ENCODE measurements around the gene MMP14. TPM values are rescaled to one million over a fixed set of nuclear protein-coding genes. Genes with fewer than 3 reads are reported as not detected.

MMP14 gene
- polyA plus RNA-seq, 1 experiment, result 365 TPM

DNA sequence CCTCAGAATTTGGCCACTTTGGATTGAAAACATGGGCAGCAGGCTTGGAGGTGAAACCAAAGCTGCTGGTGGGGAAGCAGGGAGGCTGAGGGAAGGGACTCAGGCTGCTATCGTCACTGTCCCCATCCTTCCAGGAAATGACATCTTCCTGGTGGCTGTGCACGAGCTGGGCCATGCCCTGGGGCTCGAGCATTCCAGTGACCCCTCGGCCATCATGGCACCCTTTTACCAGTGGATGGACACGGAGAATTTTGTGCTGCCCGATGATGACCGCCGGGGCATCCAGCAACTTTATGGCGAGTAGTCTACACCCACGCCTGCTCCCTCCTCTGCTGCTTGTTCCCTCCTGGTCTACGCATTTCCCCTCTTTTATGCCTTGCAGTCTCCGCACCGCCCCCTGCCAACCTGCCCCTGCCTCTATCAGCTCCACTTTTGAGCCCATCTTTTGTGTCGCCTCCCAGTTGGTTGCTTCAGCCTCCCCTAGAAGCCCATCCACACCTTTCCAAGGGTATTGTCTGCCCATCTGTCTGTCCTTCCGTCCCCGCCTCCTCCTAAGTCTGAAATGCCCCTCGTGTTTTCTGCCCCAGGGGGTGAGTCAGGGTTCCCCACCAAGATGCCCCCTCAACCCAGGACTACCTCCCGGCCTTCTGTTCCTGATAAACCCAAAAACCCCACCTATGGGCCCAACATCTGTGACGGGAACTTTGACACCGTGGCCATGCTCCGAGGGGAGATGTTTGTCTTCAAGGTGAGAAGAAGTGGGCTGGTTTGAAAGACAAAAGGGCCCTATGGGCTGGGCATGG lies 6.9 kb downstream of the MMP14 start:
- H3K27ac ChIP-seq (ENCODE audit: low read depth, low read length), result peak overlapping the region; percentile 47
- H3K4me3 ChIP-seq (ENCODE audit: low read depth, low read length), result no peak overlapping the region
- ChIA-PET POLR2A (no interaction called here), CTCF (interaction anchor here (0.8 to 1.5 kb wide), 2 partner anchors 10 to 286 kb away, joined by 3 to 6 read pairs; no protein-coding TSS in a partner anchor)
- TF ChIP-seq, protein P1, sequence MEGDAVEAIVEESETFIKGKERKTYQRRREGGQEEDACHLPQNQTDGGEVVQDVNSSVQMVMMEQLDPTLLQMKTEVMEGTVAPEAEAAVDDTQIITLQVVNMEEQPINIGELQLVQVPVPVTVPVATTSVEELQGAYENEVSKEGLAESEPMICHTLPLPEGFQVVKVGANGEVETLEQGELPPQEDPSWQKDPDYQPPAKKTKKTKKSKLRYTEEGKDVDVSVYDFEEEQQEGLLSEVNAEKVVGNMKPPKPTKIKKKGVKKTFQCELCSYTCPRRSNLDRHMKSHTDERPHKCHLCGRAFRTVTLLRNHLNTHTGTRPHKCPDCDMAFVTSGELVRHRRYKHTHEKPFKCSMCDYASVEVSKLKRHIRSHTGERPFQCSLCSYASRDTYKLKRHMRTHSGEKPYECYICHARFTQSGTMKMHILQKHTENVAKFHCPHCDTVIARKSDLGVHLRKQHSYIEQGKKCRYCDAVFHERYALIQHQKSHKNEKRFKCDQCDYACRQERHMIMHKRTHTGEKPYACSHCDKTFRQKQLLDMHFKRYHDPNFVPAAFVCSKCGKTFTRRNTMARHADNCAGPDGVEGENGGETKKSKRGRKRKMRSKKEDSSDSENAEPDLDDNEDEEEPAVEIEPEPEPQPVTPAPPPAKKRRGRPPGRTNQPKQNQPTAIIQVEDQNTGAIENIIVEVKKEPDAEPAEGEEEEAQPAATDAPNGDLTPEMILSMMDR (IDR thresholded peaks at IDR 0.05; ENCODE audit: low read depth, low read length), result no peak
- H3K27me3 ChIP-seq (ENCODE audit: control insufficient read depth, insufficient read depth, low read length), result no peaks in the 10 kb centered on the region
- no peaks in the 10 kb centered on the region for H3K9me3 ChIP-seq (ENCODE audit: control insufficient read depth, insufficient read depth, low read length)
- DNase-seq (ENCODE audit: low read depth, low spot score), result no peak

DNA sequence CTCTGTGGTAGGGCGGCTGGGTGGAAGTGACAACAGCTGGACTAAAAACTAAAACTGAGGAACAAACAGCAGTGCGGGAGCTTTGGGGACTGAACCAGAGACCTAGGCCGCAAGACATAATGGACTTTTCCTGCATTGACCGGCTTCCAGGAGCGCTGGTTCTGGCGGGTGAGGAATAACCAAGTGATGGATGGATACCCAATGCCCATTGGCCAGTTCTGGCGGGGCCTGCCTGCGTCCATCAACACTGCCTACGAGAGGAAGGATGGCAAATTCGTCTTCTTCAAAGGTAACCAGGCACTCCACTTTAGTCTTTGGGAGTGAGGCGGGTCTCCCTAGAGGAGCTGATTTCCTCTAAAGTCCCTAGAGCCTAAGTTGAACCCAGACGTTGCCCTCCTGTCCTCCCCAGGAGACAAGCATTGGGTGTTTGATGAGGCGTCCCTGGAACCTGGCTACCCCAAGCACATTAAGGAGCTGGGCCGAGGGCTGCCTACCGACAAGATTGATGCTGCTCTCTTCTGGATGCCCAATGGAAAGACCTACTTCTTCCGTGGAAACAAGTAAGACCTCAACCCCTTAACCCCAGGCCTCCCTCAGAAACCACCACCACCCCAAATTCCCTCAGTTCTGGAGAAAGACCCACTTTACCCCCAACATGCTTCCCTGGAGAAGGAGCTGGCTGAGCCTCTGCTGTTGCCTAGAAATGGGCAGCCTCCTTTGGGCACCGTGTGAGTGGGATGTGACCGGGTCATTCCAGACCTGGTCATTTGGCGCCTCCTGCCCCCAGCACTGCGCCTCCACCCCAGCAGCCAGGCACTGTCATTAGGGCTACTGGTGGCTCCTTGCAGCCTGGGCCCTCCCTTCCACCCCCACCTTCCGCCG lies 8.1 kb downstream of the MMP14 start:
- Histone ChIP-seq H3K4me3 (ENCODE audit: low read depth, low read length) (no peak overlapping the region), H3K27ac (ENCODE audit: low read depth, low read length) (peak overlapping the region; percentile 65), H3K27me3 (ENCODE audit: control insufficient read depth, insufficient read depth, low read length) (no peaks in the 10 kb centered on the region), H3K9me3 (ENCODE audit: control insufficient read depth, insufficient read depth, low read length) (no peaks in the 10 kb centered on the region)
- TF ChIP-seq, protein P1 (IDR thresholded peaks at IDR 0.05; ENCODE audit: low read depth, low read length), result no peak
- ChIA-PET CTCF (interaction anchor here (0.7 to 2.1 kb wide), 6 partner anchors 8 to 288 kb away, joined by 3 to 12 read pairs (median 6); no protein-coding TSS in a partner anchor), POLR2A (no interaction called here)
- DNase-seq (ENCODE audit: low read depth, low spot score), result no peak

DNA sequence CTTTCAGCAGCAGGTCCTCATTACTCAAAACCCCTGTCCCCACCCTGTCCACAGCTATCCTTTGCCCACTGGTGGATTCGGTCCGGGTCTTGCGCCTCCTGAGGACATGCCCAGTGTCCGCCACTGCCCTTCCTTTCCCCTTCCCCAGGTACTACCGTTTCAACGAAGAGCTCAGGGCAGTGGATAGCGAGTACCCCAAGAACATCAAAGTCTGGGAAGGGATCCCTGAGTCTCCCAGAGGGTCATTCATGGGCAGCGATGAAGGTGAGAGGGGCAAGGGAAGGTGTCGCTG lies 8.7 kb downstream of the MMP14 start:
- no peaks in the 10 kb centered on the region for H3K27me3 ChIP-seq (ENCODE audit: control insufficient read depth, insufficient read depth, low read length)
- no peaks in the 10 kb centered on the region for H3K9me3 ChIP-seq (ENCODE audit: control insufficient read depth, insufficient read depth, low read length)
- no peak for DNase-seq (ENCODE audit: low read depth, low spot score)
- CTCF ChIA-PET, result interaction anchor here (0.7 to 2.1 kb wide), 7 partner anchors 7 to 289 kb away, joined by 3 to 12 read pairs (median 6); no protein-coding TSS in a partner anchor
- POLR2A ChIA-PET, result no interaction called here
- peak overlapping the region; percentile 65 for H3K27ac ChIP-seq (ENCODE audit: low read depth, low read length)
- no peak overlapping the region for H3K4me3 ChIP-seq (ENCODE audit: low read depth, low read length)
- TF ChIP-seq, protein P1 (IDR thresholded peaks at IDR 0.05; ENCODE audit: low read depth, low read length), result no peak

DNA sequence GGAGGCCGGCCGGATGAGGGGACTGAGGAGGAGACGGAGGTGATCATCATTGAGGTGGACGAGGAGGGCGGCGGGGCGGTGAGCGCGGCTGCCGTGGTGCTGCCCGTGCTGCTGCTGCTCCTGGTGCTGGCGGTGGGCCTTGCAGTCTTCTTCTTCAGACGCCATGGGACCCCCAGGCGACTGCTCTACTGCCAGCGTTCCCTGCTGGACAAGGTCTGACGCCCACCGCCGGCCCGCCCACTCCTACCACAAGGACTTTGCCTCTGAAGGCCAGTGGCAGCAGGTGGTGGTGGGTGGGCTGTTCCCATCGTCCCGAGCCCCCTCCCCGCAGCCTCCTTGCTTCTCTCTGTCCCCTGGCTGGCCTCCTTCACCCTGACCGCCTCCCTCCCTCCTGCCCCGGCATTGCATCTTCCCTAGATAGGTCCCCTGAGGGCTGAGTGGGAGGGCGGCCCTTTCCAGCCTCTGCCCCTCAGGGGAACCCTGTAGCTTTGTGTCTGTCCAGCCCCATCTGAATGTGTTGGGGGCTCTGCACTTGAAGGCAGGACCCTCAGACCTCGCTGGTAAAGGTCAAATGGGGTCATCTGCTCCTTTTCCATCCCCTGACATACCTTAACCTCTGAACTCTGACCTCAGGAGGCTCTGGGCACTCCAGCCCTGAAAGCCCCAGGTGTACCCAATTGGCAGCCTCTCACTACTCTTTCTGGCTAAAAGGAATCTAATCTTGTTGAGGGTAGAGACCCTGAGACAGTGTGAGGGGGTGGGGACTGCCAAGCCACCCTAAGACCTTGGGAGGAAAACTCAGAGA lies 9.6 kb downstream of the MMP14 start:
- TF ChIP-seq, protein P1 (IDR thresholded peaks at IDR 0.05; ENCODE audit: low read depth, low read length), result no peak

More for the DNA sequence above, 9.6 kb downstream of the MMP14 start:
- no peak for DNase-seq (ENCODE audit: low read depth, low spot score)
- CTCF ChIA-PET, result interaction anchor here (1.6 to 2.1 kb wide), 2 partner anchors 23 to 290 kb away, joined by 7 to 12 read pairs; no protein-coding TSS in a partner anchor
- H3K27me3 ChIP-seq (ENCODE audit: control insufficient read depth, insufficient read depth, low read length), result no peaks in the 10 kb centered on the region
- H3K9me3 ChIP-seq (ENCODE audit: control insufficient read depth, insufficient read depth, low read length), result no peaks in the 10 kb centered on the region
- H3K4me3 ChIP-seq (ENCODE audit: low read depth, low read length), result no peak overlapping the region
- POLR2A ChIA-PET, result no interaction called here
- peak overlapping the region; percentile 100 for H3K27ac ChIP-seq (ENCODE audit: low read depth, low read length)

Measured in AG04450 (cell line).